Endothelial cell of umbilical vein (primary cell): Measurements from ENCODE around the gene SH3RF3. TPM values are rescaled to one million over a fixed set of nuclear protein-coding genes. Genes with fewer than 3 reads are reported as not detected.

Source experiments
- BruUV-seq: library from RNA; stranded (reverse); fragments of 400-500 nt; replicated peaks from 2 replicates; lab custom pipeline; 2021; lab: Mats Ljungman, UMichigan
- CTCF ChIA-PET: fragments of 300-600, 350-600 bp; sonication (Branson Sonifier 250); formaldehyde crosslinking; loops from one replicate; lab custom pipeline; 2021; ENCODE audit warnings: antibody characterized with exemption, inconsistent platforms; lab: Charles Lee
- POLR2A ChIA-PET: fragments of 300-600, 350-600 bp; sonication (Branson Sonifier 250); formaldehyde crosslinking; loops from one replicate; lab custom pipeline; 2021; ENCODE audit warnings: antibody characterized with exemption, inconsistent platforms; lab: Charles Lee
- DNase-seq: peaks from one replicate; pipeline ENCODE4 v3.0.0-alpha.2; 2011; ENCODE audit warnings: low read depth, low spot score
- FAIRE-seq: peaks from 2 replicates; lab custom pipeline; 2011; peaks lifted over from hg19 to GRCh38; lab: Jason Lieb, UNC
- H2AFZ ChIP-seq: 2 replicates; pipeline ENCODE4 v1.6.0; 2012; ENCODE audit warnings: low read depth, low read length, control low read depth, inconsistent platforms
- H3K27ac ChIP-seq: 2 replicates; pipeline ENCODE4 v1.5.1; 2011; ENCODE audit warnings: low read depth, mild to moderate bottlenecking, control low read depth, low read length, moderate library complexity; ENCODE audit not compliant: insufficient read depth
- H3K27me3 ChIP-seq, 2 experiments: 2 replicates each; pipeline versions ENCODE4 v1.6.0 to v1.6.1; 2011; ENCODE audit warnings: low read length in 2 of 2, mixed read lengths in 1 of 2; ENCODE audit not compliant: control insufficient read depth in 2 of 2, insufficient read depth in 2 of 2
- H3K36me3 ChIP-seq, 2 experiments: 2 replicates in 1 of 2; 3 replicates in 1 of 2; pipeline ENCODE4 v1.5.1; 2011; ENCODE audit warnings: low read length in 2 of 2, mild to moderate bottlenecking in 1 of 2, moderate library complexity in 1 of 2; ENCODE audit not compliant: control insufficient read depth in 2 of 2, insufficient read depth in 2 of 2; ENCODE audit errors: extremely low read depth in 1 of 2
- H3K4me1 ChIP-seq: 3 replicates; pipeline ENCODE4 v1.5.1; 2011; ENCODE audit warnings: mild to moderate bottlenecking, low read length; ENCODE audit not compliant: control insufficient read depth, insufficient read depth; ENCODE audit errors: extremely low read depth
- H3K4me2 ChIP-seq: 2 replicates; pipeline ENCODE4 v1.6.1; 2011; ENCODE audit warnings: low read length, control low read depth, mixed read lengths; ENCODE audit not compliant: insufficient read depth
- H3K4me3 ChIP-seq, 3 experiments: fragments of 200-600 bp in 1 of 3; sonication (generic), shearing (Covaris generic) in 1 of 3; replicated peaks in 1 of 3; 2 replicates each; pipeline ENCODE4 v1.5.1; 2011 to 2016; ENCODE audit warnings: control low read depth in 3 of 3, low read length in 3 of 3, mild to moderate bottlenecking in 2 of 3, inconsistent platforms in 1 of 3, low read depth in 1 of 3, moderate library complexity in 1 of 3; ENCODE audit not compliant: insufficient read depth in 1 of 3
- H3K79me2 ChIP-seq: 2 replicates; pipeline ENCODE4 v1.6.0; 2012; ENCODE audit warnings: low read length, inconsistent platforms; ENCODE audit not compliant: control insufficient read depth, insufficient read depth
- H3K9ac ChIP-seq: replicated peaks from 2 replicates; pipeline ENCODE3; 2011; ENCODE audit warnings: low read length, control low read depth; ENCODE audit not compliant: insufficient read depth; ENCODE audit errors: extremely low read depth
- H3K9me1 ChIP-seq: replicated peaks from 3 replicates; pipeline ENCODE4 v1.6.0; 2011; ENCODE audit warnings: mild to moderate bottlenecking, low read length; ENCODE audit not compliant: control insufficient read depth, insufficient read depth; ENCODE audit errors: extremely low read depth
- H3K9me3 ChIP-seq: replicated peaks from 2 replicates; pipeline ENCODE4 v1.5.1; 2012; ENCODE audit warnings: low read length, inconsistent platforms; ENCODE audit not compliant: control insufficient read depth, insufficient read depth
- H4K20me1 ChIP-seq: replicated peaks from 2 replicates; pipeline ENCODE3; 2011; ENCODE audit warnings: mild to moderate bottlenecking, low read length; ENCODE audit not compliant: control insufficient read depth, insufficient read depth; ENCODE audit errors: extremely low read depth
- CTCF ChIP-seq, 2 donors: IDR thresholded peaks; 1 replicate in 1 of 2; 2 replicates in 1 of 2; pipeline ENCODE4 v1.5.1; 2011; ENCODE audit warnings: low read length in 2 of 2, mild to moderate bottlenecking in 2 of 2, moderate library complexity in 2 of 2, control low read depth in 1 of 2, inconsistent platforms in 1 of 2, low read depth in 1 of 2; ENCODE audit not compliant: insufficient read depth in 1 of 2; ENCODE audit errors: extremely low read depth in 1 of 2
- EZH2 ChIP-seq: IDR thresholded peaks from 2 replicates; pipeline ENCODE4 v1.6.1; 2012; ENCODE audit warnings: borderline replicate concordance, low read depth, mild to moderate bottlenecking, moderate library complexity, low read length, inconsistent platforms; ENCODE audit not compliant: severe bottlenecking
- FOS ChIP-seq: IDR thresholded peaks from 2 replicates; pipeline ENCODE4 v1.6.1; 2011; ENCODE audit warnings: mild to moderate bottlenecking, low read length, moderate library complexity, borderline replicate concordance; ENCODE audit not compliant: insufficient read depth
- GATA2 ChIP-seq: IDR thresholded peaks from 2 replicates; pipeline ENCODE4 v1.7.0; 2011; ENCODE audit warnings: low read depth, mild to moderate bottlenecking, moderate library complexity, mixed read lengths, low read length; ENCODE audit not compliant: insufficient read length, insufficient read depth
- JUN ChIP-seq: IDR thresholded peaks from 2 replicates; pipeline ENCODE4 v1.6.1; 2011; ENCODE audit warnings: borderline replicate concordance, low read depth; ENCODE audit not compliant: insufficient read length, insufficient read depth
- MAX ChIP-seq: IDR thresholded peaks from 2 replicates; pipeline ENCODE4 v1.6.1; 2011; ENCODE audit not compliant: insufficient read depth, insufficient read length
- MYC ChIP-seq: IDR thresholded peaks from one replicate; pipeline ENCODE4 v1.6.1; 2011; ENCODE audit warnings: mild to moderate bottlenecking, low read depth, low read length
- POLR2A ChIP-seq: IDR thresholded peaks from 2 replicates; pipeline ENCODE4 v1.6.1; 2012; ENCODE audit warnings: low read depth, mild to moderate bottlenecking, control low read depth, low read length
- POLR2AphosphoS5 ChIP-seq: IDR thresholded peaks from 2 replicates; pipeline ENCODE4 v1.6.1; 2012; ENCODE audit warnings: low read depth, mild to moderate bottlenecking, control low read depth, low read length, moderate library complexity; ENCODE audit not compliant: insufficient read depth
- dilution Hi-C: fragments of 300-500 bp; cut with MboI; formaldehyde crosslinking; loops from one replicate; pipeline ENCODE4 v1.15.0; 2019; ENCODE audit warnings: low sequenced_read_pairs; ENCODE audit not compliant: extremely low pct_ligation_motif_present
- intact Hi-C: fragments of 100-400 bp; cut with micrococcal nuclease; formaldehyde crosslinking; loops from one replicate; pipeline ENCODE4 v1.10.0; 2022
- polyA plus RNA-seq, 4 experiments: library from polyadenylated mRNA; depleted of rRNA in 3 of 4; stranded (reverse) in 3 of 4; unstranded in 1 of 4; fragments of >200 nt; gene quantifications; 2 replicates each; pipeline versions ENCODE4 v1.2.1 to v1.2.3, GENCODE V29; 2011 to 2012; ENCODE audit warnings: missing spikeins in 1 of 4
- total RNA-seq: library from RNA; stranded (reverse); gene quantifications from 2 replicates; pipeline ENCODE4 v1.2.3, GENCODE V29; 2021

SH3RF3 gene
- total and polyA plus RNA-seq, 2 donors (not counting 3 experiments of a cell fraction or from before 2014, with no cell fraction given), result 3.8 to 14.7 TPM

GRCh38 chr2:109231996-109232705, 103.1 kb downstream of the SH3RF3 start:
- dilution Hi-C loops (no loop called here), intact Hi-C loops (no loop called here)
- Histone ChIP-seq H3K27ac (no peak overlapping the region), H3K27me3 (no peaks in the 10 kb centered on the region), H3K9me3 (no peaks in the 10 kb centered on the region), H2AFZ (no peak overlapping the region), H3K36me3 (no peaks in the 10 kb centered on the region), H3K9ac (no peak overlapping the region), H3K4me2 (no peak overlapping the region), H3K4me1 (peaks cover 15% of the 10 kb centered on the region), H3K9me1 (no peaks in the 10 kb centered on the region), H4K20me1 (no peaks in the 10 kb centered on the region), H3K79me2 (peaks cover 19% of the 10 kb centered on the region), H3K4me3 (no peak overlapping the region)
- DNase-seq (no peak), FAIRE-seq (no peak)
- no peak for TF ChIP-seq JUN
- ChIA-PET CTCF (no interaction called here), POLR2A (no interaction called here)
- BruUV-seq, result no TSS peak

DNA sequence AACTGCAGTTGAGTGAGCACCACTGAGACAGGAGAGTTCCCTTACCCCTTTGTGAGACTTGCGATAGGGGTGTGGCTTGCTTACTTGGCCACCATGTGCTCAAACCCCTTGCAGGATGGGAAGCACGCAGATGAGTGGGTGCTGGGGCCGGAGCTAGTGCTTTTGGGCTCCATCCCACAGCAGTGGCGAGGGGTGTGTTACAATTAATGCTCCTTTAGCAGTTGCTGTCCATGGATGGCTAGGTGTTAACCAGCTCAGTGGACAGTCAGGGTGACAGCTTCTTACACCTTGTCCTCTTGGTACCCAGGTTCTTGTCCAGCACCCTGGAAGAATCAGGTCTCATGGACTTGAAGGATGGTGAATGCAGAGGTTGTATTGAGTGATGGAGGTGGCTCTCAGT, 103.9 kb downstream of the SH3RF3 start:
- Histone ChIP-seq H3K36me3 (no peaks in the 10 kb centered on the region), H4K20me1 (no peaks in the 10 kb centered on the region), H3K9me1 (no peaks in the 10 kb centered on the region), H3K79me2 (peaks cover 19% of the 10 kb centered on the region), H3K27ac (no peak overlapping the region), H3K4me2 (no peak overlapping the region), H3K9me3 (no peaks in the 10 kb centered on the region), H3K4me3 (no peak overlapping the region), H2AFZ (no peak overlapping the region), H3K27me3 (no peaks in the 10 kb centered on the region), H3K4me1 (peaks cover 18% of the 10 kb centered on the region), H3K9ac (no peak overlapping the region)
- DNase-seq (no peak), FAIRE-seq (no peak)
- BruUV-seq, result no TSS peak
- POLR2A ChIA-PET, result no interaction called here
- dilution Hi-C loops (no loop called here), intact Hi-C loops (no loop called here)
- TF ChIP-seq MAX, result no peak
- TF ChIP-seq POLR2AphosphoS5, result no peak
- TF ChIP-seq FOS, result no peak
- TF ChIP-seq POLR2A, result no peak
- no peak for TF ChIP-seq JUN
- no peak for TF ChIP-seq MYC
- TF ChIP-seq CTCF (IDR thresholded peaks at IDR 0.05; ENCODE audit: extremely low read depth in 1 of 2, insufficient read depth in 1 of 2, low read depth in 1 of 2, low read length in 2 of 2), result no peak
- no peak for TF ChIP-seq GATA2
- TF ChIP-seq EZH2, result no peak
- CTCF ChIA-PET, result no interaction called here
